Heart left ventricle (tissue), 13 donors: ENCODE data around the gene CDC42EP4.

Experiments
- POLR2A ChIP-seq, 2 donors: fragments of 450-650 bp; IDR thresholded peaks; one replicate each; pipeline ENCODE4 v1.6.1; 2017; ENCODE audit warnings: antibody characterized with exemption in 2 of 2, mild to moderate bottlenecking in 2 of 2, moderate library complexity in 2 of 2
- TF ChIP-seq, protein P1 (sequence below), 12 donors: fragments of 200-600 bp; sonication (generic) in 4 of 12; IDR thresholded peaks; one replicate each; pipeline versions ENCODE4 v1.5.0 to v1.8.0; 2018 to 2022; ENCODE audit warnings: antibody characterized with exemption in 12 of 12, mild to moderate bottlenecking in 5 of 12
- donor health status: ischemic (EF 13 %, LVEDD 7.1; RV severe dilation, severe dysfunction).
- donor health status: DM: no; HTN: yes; CAD: no.
- donor health status: DM: no; HTN: no; CAD: no.
- donor health status: ischemic (EF 25% LVEDD 6.9; RV normal size, moderate dysfunction).
- donor health status: ischemic (EF 25% LVEDD 5.7; RV mildly dilated, moderate dysfunction).
- donor health status: ischemic (EF 35%, LVEDD 5.7; RV mildly dilated, moderate dysfunction).
- donor health status: nonischemic (EF 11% LVEDD 7.7; RV severe dilation, severe dysfunction).
- donor health status: DM: yes; HTN: yes; CAD: no.
- donor health status: PGD.
- donor health status: ischemic (EF 29% LVEDD 5.4; RV normal size, mild dysfunction).
- donor health status: nonischemic (EF 23%, LVEDD 6.1; RV moderate dilation, normal function).

GRCh38 chr17:73272906-73273218 lies 38.9 kb downstream of the CDC42EP4 start:
- TF ChIP-seq, protein P1, sequence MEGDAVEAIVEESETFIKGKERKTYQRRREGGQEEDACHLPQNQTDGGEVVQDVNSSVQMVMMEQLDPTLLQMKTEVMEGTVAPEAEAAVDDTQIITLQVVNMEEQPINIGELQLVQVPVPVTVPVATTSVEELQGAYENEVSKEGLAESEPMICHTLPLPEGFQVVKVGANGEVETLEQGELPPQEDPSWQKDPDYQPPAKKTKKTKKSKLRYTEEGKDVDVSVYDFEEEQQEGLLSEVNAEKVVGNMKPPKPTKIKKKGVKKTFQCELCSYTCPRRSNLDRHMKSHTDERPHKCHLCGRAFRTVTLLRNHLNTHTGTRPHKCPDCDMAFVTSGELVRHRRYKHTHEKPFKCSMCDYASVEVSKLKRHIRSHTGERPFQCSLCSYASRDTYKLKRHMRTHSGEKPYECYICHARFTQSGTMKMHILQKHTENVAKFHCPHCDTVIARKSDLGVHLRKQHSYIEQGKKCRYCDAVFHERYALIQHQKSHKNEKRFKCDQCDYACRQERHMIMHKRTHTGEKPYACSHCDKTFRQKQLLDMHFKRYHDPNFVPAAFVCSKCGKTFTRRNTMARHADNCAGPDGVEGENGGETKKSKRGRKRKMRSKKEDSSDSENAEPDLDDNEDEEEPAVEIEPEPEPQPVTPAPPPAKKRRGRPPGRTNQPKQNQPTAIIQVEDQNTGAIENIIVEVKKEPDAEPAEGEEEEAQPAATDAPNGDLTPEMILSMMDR (IDR thresholded peaks at IDR 0.05): no peak
- TF ChIP-seq POLR2A (IDR thresholded peaks at IDR 0.05): no peak
